HCT116 (cell line): ENCODE results near the gene BOLA3. TPM values are rescaled to one million over a fixed set of nuclear protein-coding genes. Genes with fewer than 3 reads are reported as not detected.
A peak's percentile ranks its signal among the peaks of the same experiment; 100 is the strongest.

ENCODE experiments used
- ATAC-seq: fragments of 200-7000 bp; cut with Tn5 transposase; 2 replicates; pipeline ENCODE4 v1.9.1; 2020; ENCODE audit warnings: mild to moderate bottlenecking, moderate library complexity
- BruUV-seq: library from RNA; stranded (reverse); fragments of 400-500 nt; replicated peaks from 2 replicates; lab custom pipeline; 2021; lab: Mats Ljungman, UMichigan
- CTCF ChIA-PET: fragments of 300-600 bp; sonication (Branson Sonifier 250); formaldehyde crosslinking; loops from one replicate; lab custom pipeline; 2021; ENCODE audit warnings: antibody characterized with exemption; lab: Charles Lee
- POLR2A ChIA-PET: fragments of 300-600, 350-600 bp; sonication (Branson Sonifier 250); formaldehyde crosslinking; loops from one replicate; lab custom pipeline; 2021; ENCODE audit warnings: antibody characterized with exemption; lab: Charles Lee
- RAD21 ChIA-PET, 2 experiments: fragments of 300-600 bp; sonication (Branson Sonifier 250); formaldehyde crosslinking; loops; one replicate each; lab custom pipeline; 2023; ENCODE audit warnings: low total read pairs in 2 of 2; ENCODE audit not compliant: uncharacterized antibody in 2 of 2, unreplicated experiment in 2 of 2, low non-redundant PET in 1 of 2; lab: Charles Lee
- DNase-seq: peaks from one replicate; pipeline ENCODE4 v3.0.0-alpha.2; 2010; ENCODE audit warnings: low read depth, low spot score
- H2AFZ ChIP-seq: fragments of 200-600 bp; shearing (Covaris generic), sonication (generic); 2 replicates; pipeline ENCODE4 v1.6.1; 2017; ENCODE audit warnings: low read depth, mixed run types, mixed read lengths, antibody characterized with exemption, low read length; ENCODE audit not compliant: poor library complexity, severe bottlenecking
- H3K27ac ChIP-seq: 2 replicates; pipeline ENCODE4 v1.5.1; 2012; ENCODE audit warnings: low read depth, low read length
- H3K27me3 ChIP-seq: fragments of 200-600 bp; sonication (generic); 2 replicates; pipeline ENCODE4 v1.6.1; 2016; ENCODE audit warnings: mixed run types, low read length, mixed read lengths; ENCODE audit not compliant: insufficient read depth
- H3K36me3 ChIP-seq, 2 experiments: fragments of 200-500 bp in 1 of 2; fragments of 200-600 bp in 1 of 2; sonication (Bioruptor generic) in 1 of 2; sonication (generic) in 1 of 2; 2 replicates each; pipeline versions ENCODE4 v1.5.1 to v1.6.1; 2014 to 2016; ENCODE audit warnings: low read length in 2 of 2, inconsistent platforms in 1 of 2, mixed read lengths in 1 of 2, mixed run types in 1 of 2; ENCODE audit not compliant: insufficient read depth in 2 of 2, control insufficient read depth in 1 of 2
- H3K4me1 ChIP-seq, 2 experiments: fragments of 200-600 bp in 1 of 2; sonication (generic) in 1 of 2; 2 replicates each; pipeline versions ENCODE4 v1.5.1 to v1.6.1; 2012 to 2017; ENCODE audit warnings: low read length in 2 of 2, inconsistent platforms in 1 of 2, mild to moderate bottlenecking in 1 of 2, mixed read lengths in 1 of 2, mixed run types in 1 of 2, moderate library complexity in 1 of 2; ENCODE audit not compliant: insufficient read depth in 2 of 2, control insufficient read depth in 1 of 2
- H3K4me2 ChIP-seq: fragments of 200-600 bp; sonication (generic); 2 replicates; pipeline ENCODE4 v1.6.1; 2017; ENCODE audit warnings: mixed run types, low read length, mixed read lengths
- H3K4me3 ChIP-seq, 2 experiments: fragments of 200-600 bp in 1 of 2; sonication (generic) in 1 of 2; replicated peaks in 1 of 2; 2 replicates each; pipeline ENCODE4 v1.5.1; 2011 to 2016; ENCODE audit warnings: low read length in 2 of 2, control low read depth in 1 of 2, low read depth in 1 of 2, mild to moderate bottlenecking in 1 of 2, mixed read lengths in 1 of 2, mixed run types in 1 of 2
- H3K79me2 ChIP-seq: fragments of 200-600 bp; sonication (generic); 2 replicates; pipeline ENCODE4 v1.6.1; 2017; ENCODE audit warnings: mild to moderate bottlenecking, mixed run types, low read length, moderate library complexity, mixed read lengths; ENCODE audit not compliant: insufficient read depth
- H3K9ac ChIP-seq: fragments of 200-600 bp; sonication (generic); 2 replicates; pipeline ENCODE4 v1.6.1; 2016; ENCODE audit warnings: low read length, mixed read lengths
- H3K9me2 ChIP-seq: fragments of 200-600 bp; sonication (generic), shearing (Covaris generic); 2 replicates; pipeline ENCODE4 v1.6.1; 2017; ENCODE audit warnings: mixed run types, mild to moderate bottlenecking, moderate library complexity; ENCODE audit not compliant: insufficient read depth
- H3K9me3 ChIP-seq, 2 experiments: fragments of 200-500 bp in 1 of 2; fragments of 200-600 bp in 1 of 2; sonication (Bioruptor generic) in 1 of 2; sonication (generic) in 1 of 2; 2 replicates each; pipeline ENCODE4 v1.6.1; 2014 to 2017; ENCODE audit warnings: low read length in 2 of 2, mixed read lengths in 2 of 2, inconsistent platforms in 1 of 2, low read depth in 1 of 2, mild to moderate bottlenecking in 1 of 2, mixed run types in 1 of 2, moderate library complexity in 1 of 2; ENCODE audit not compliant: control insufficient read depth in 1 of 2, insufficient read depth in 1 of 2
- H4K20me1 ChIP-seq: fragments of 200-600 bp; sonication (generic), shearing (Covaris generic); 2 replicates; pipeline ENCODE4 v1.6.1; 2017; ENCODE audit warnings: mixed run types, mild to moderate bottlenecking, moderate library complexity; ENCODE audit not compliant: insufficient read depth
- CEBPB ChIP-seq: IDR thresholded peaks from 2 replicates; pipeline ENCODE4 v1.6.1; 2012; ENCODE audit warnings: low read depth
- EZH2 ChIP-seq: fragments of 200-600 bp; sonication (generic); IDR thresholded peaks from 2 replicates; pipeline ENCODE4 v1.6.1; 2017; ENCODE audit warnings: antibody characterized with exemption, mixed run types
- RAD21 ChIP-seq: IDR thresholded peaks from 2 replicates; pipeline ENCODE4 v1.6.1; 2012; ENCODE audit warnings: low read depth, mild to moderate bottlenecking
- SP1 ChIP-seq: IDR thresholded peaks from 2 replicates; pipeline ENCODE4 v1.6.1; 2012; ENCODE audit warnings: low read depth
- TCF7L2 ChIP-seq: IDR thresholded peaks from 2 replicates; pipeline ENCODE4 v1.7.0; 2011; ENCODE audit warnings: borderline replicate concordance, inconsistent platforms; ENCODE audit not compliant: insufficient read depth, insufficient read length; ENCODE audit errors: extremely low read depth
- ZBTB33 ChIP-seq: IDR thresholded peaks from 2 replicates; pipeline ENCODE4 v1.6.1; 2011; ENCODE audit warnings: mild to moderate bottlenecking, low read length, moderate library complexity; ENCODE audit not compliant: insufficient replicate concordance; ENCODE audit errors: extremely low read depth
- intact Hi-C: fragments of 100-400 bp; cut with micrococcal nuclease; formaldehyde crosslinking; loops from 2 replicates; pipeline ENCODE4 v1.10.0; 2022
- total RNA-seq: library from RNA; stranded (reverse); gene quantifications from one replicate; pipeline ENCODE4 v1.2.1, GENCODE V29; 2021; ENCODE audit not compliant: unreplicated experiment

Gene BOLA3
- total RNA-seq, 1 experiment from 2014 or later: 62.9 TPM

GRCh38 chr2:74178211-74179062 is 30.7 kb upstream of the BOLA3 start, which contains the start of gene MOB1A (continued):
- TF ChIP-seq RAD21: no peak
- TF ChIP-seq TCF7L2: no peak
- TF ChIP-seq SP1: peak; percentile 47
- no peak for TF ChIP-seq EZH2
- TF ChIP-seq CEBPB: no peak

GRCh38 chr2:74177696-74178095 is 30.0 kb upstream of the BOLA3 start:
- ChIA-PET CTCF (interaction anchor here (1.3 kb wide), 1 partner anchor 26 kb away, joined by 8 read pairs; no protein-coding TSS in a partner anchor), POLR2A (interaction anchor here (1.3 kb wide), 1 partner anchor 8 kb away, joined by 4 read pairs; no protein-coding TSS in a partner anchor), RAD21 (interaction anchor here in 1 of 2 experiments (0.7 kb wide), 1 partner anchor 30 kb away, joined by 3 read pairs; no protein-coding TSS in a partner anchor)
- peaks cover 8 to 17% of the 10 kb centered on the region in 2 experiments; a peak in 3 of 4 replicates for H3K4me1 ChIP-seq
- ATAC-seq (no peak), DNase-seq (no peak)
- peak overlapping the region; percentile 79 to 91 for H3K4me3 ChIP-seq
- H3K9me2 ChIP-seq: no peaks in the 10 kb centered on the region
- peaks cover 0 to under 1% of the 10 kb centered on the region in 2 experiments; a peak in 1 of 4 replicates for H3K36me3 ChIP-seq
- H3K9ac ChIP-seq: peak overlapping the region; percentile 90
- no peaks in the 10 kb centered on the region for H3K27me3 ChIP-seq
- TF ChIP-seq ZBTB33: no peak
- H4K20me1 ChIP-seq: peaks cover 4% of the 10 kb centered on the region; the same call in 1 of the 2 replicates
- H3K27ac ChIP-seq: peak overlapping the region; percentile 95
- intact Hi-C loops: no loop called here
- no TSS peak for BruUV-seq
- H3K79me2 ChIP-seq: peaks cover 57% of the 10 kb centered on the region
- peak overlapping the region; percentile 82 for H3K4me2 ChIP-seq
- no peaks in the 10 kb centered on the region for H3K9me3 ChIP-seq
- H2AFZ ChIP-seq: no peak overlapping the region
